Measurements from ENCODE around the gene SF3B3.

SF3B3 gene

DNA sequence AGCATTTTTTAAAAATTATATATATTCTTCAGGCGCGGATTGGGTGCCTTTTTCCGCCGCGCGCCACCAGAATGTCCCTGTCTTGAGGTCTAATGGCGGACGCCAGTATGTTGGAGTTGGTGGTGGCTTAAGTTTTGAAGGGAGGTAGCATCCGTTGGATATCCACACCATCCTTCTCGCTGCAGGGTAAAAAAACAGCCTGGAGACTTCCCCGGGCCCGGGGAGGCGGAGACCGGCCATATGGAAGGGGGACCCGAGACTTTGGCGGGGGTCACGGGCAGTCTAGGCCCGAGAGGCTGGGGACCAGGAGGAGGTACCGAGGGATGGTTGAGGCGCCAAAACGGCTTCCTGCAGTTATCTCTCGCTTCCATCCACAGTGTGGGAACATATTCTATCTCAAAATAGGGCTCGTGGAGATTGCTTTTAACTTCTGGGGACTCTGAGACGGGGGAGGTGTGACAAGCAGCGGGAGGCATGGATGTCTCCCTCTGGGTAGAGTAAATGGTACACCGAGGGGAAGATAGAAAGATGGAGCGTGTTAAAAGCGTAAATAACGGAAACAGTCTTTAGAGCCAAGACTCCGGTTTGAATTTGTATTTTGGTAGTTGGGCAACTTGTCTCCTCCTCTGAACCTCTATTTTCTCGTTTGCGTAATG is at the start of gene SF3B3:
TSS of gene SF3B3 (plus strand) at position 74 of the 656 bp plus-strand sequence. CDS start 2,841 bp downstream, outside the sequence.
- CTCF ChIA-PET: interaction anchor here (1.1 kb wide), 1 partner anchor 15 kb away, joined by 5 read pairs; no protein-coding TSS in a partner anchor
- peaks cover 61% of the 10 kb centered on the region for H3K4me1 Mint-ChIP-seq
- H3K27ac Mint-ChIP-seq: peak within 1 kb of the TSS; percentile 99
- H3K9me3 Mint-ChIP-seq: no peaks in the 10 kb centered on the region
- peaks cover 60% of the 10 kb centered on the region for H3K36me3 Mint-ChIP-seq
- H3K4me3 Mint-ChIP-seq: peak within 1 kb of the TSS; percentile 99
- no peaks in the 10 kb centered on the region for H3K27me3 Mint-ChIP-seq
- peak; percentile 80 for DNase-seq

DNA sequence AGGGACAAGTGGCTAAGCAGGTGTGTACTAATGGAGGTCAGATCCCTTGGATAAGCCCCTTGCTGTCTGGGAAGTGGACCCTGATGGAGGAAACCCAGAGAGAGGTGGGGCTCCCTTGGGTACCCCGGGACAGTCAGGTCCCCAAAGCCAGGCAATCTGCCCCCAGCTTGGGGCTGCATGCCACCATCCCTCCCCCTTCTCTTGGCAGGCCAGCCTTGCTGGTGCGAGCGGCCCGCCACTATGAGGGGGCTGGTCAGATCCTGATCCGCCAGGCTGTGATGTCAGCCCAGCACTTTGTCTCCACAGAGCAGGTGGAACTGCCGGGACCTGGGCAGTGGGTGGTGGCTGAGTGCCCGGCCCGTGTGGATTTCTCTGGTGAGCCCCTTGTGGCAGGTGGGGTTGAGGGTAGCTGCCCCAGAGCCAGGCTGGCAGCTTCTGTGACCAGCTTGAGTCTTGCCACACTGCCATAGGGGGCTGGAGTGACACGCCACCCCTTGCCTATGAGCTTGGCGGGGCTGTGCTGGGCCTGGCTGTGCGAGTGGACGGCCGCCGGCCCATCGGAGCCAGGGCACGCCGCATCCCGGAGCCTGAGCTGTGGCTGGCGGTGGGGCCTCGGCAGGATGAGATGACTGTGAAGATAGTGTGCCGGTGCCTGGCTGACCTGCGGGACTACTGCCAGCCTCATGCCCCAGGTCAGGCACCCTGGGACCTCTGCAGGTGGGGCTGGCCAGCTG is 49.1 kb upstream of the SF3B3 start:
- peaks cover 16% of the 10 kb centered on the region for H3K4me1 Mint-ChIP-seq
- CTCF ChIA-PET: interaction anchor here (0.7 to 1.5 kb wide), 3 partner anchors 15 to 104 kb away, joined by 3 read pairs; no protein-coding TSS in a partner anchor
- no peaks in the 10 kb centered on the region for H3K27me3 Mint-ChIP-seq
- no peaks in the 10 kb centered on the region for H3K9me3 Mint-ChIP-seq
- no peak overlapping the region for H3K4me3 Mint-ChIP-seq
- DNase-seq: no peak
- H3K36me3 Mint-ChIP-seq: peaks cover 13% of the 10 kb centered on the region
- H3K27ac Mint-ChIP-seq: no peak overlapping the region

- Mint-ChIP-seq H3K4me3 (no peak overlapping the region), H3K4me1 (peaks cover 16% of the 10 kb centered on the region), H3K9me3 (no peaks in the 10 kb centered on the region), H3K27me3 (no peaks in the 10 kb centered on the region), H3K27ac (no peak overlapping the region), H3K36me3 (peaks cover 14% of the 10 kb centered on the region)
- CTCF ChIA-PET: interaction anchor here (1.3 kb wide), 1 partner anchor 81 kb away, joined by 4 read pairs; no protein-coding TSS in a partner anchor
- DNase-seq: no peak
Observed at GRCh38 chr16:70475054-70475871, 48.4 kb upstream of the SF3B3 start.

DNA sequence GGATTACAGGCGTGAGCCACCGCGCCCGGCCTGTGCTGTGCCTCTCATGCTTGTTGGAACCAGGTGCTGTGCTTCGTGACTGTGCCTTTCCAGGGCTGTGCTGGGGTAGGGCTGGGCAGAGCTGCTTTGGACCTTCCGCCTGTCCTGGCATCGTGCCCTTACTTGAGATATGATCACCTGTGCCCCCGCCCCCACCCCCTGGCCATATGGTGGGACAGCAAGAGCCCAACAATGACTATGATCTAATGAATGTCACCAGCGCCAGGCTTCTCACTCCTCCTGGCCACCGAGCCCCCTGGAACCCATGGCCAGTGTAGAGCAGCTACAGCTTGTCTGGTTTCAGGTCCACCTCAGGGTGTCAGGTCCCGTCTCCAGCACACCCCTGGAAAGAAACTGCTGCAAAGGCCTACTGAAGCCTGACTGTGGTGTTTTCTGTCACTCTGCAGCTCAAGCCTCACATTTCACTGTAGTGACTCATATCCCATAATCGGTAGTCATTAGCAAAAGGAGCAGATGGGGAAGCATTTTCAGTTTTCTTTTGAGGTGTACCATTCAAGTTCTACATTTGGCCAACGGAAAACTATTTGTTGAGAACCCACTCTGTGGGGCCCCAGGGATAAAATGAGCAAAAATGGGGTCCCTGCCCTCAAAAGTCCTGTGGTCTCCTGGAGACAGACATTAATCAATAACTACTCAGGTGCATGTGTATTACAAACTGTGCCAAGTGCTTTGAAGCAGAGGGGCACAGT is 47.2 kb upstream of the SF3B3 start:
- H3K4me1 Mint-ChIP-seq: peaks cover 16% of the 10 kb centered on the region
- H3K27ac Mint-ChIP-seq: peak overlapping the region; percentile 69
- H3K9me3 Mint-ChIP-seq: no peaks in the 10 kb centered on the region
- no peaks in the 10 kb centered on the region for H3K27me3 Mint-ChIP-seq
- peak; percentile 29 for DNase-seq
- CTCF ChIA-PET: interaction anchor here (0.8 to 1.6 kb wide), 4 partner anchors 21 to 95 kb away, joined by 3 to 6 read pairs (median 4); no protein-coding TSS in a partner anchor
- H3K36me3 Mint-ChIP-seq: peaks cover 20% of the 10 kb centered on the region
- H3K4me3 Mint-ChIP-seq: no peak overlapping the region

- no peak overlapping the region for H3K4me3 Mint-ChIP-seq
- no peaks in the 10 kb centered on the region for H3K27me3 Mint-ChIP-seq
- DNase-seq: no peak
- peaks cover 20% of the 10 kb centered on the region for H3K36me3 Mint-ChIP-seq
- H3K9me3 Mint-ChIP-seq: no peaks in the 10 kb centered on the region
- H3K27ac Mint-ChIP-seq: peak overlapping the region; percentile 24
- H3K4me1 Mint-ChIP-seq: peaks cover 16% of the 10 kb centered on the region
- CTCF ChIA-PET: interaction anchor here (0.9 to 1.7 kb wide), 3 partner anchors 19 to 91 kb away, joined by 3 to 5 read pairs (median 3); no protein-coding TSS in a partner anchor
Observed at GRCh38 chr16:70478169-70478568, 45.4 kb upstream of the SF3B3 start.

DNA sequence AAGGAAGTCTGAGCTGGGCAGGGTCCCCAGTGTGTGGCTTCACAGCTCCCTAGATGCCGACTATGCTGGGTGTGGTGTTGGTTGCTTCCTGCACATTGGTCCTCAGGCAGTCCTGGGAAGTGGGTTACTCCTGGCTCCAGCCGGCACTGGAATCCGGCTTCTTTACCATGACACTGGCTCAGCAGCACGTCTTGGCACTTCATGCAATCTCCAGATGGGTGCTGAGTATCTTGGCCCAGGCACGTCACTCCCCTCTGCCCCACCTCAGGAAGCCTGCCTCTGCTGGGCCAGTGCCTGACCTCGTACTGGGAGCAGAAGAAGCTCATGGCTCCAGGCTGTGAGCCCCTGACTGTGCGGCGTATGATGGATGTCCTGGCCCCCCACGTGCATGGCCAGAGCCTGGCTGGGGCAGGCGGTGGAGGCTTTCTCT is 44.7 kb upstream of the SF3B3 start:
- H3K9me3 Mint-ChIP-seq: no peaks in the 10 kb centered on the region
- H3K36me3 Mint-ChIP-seq: peaks cover 23% of the 10 kb centered on the region
- H3K27ac Mint-ChIP-seq: peak overlapping the region; percentile 45
- CTCF ChIA-PET: interaction anchor here (1.7 kb wide), 1 partner anchor 82 kb away, joined by 5 read pairs; no protein-coding TSS in a partner anchor
- peaks cover 16% of the 10 kb centered on the region for H3K4me1 Mint-ChIP-seq
- H3K4me3 Mint-ChIP-seq: no peak overlapping the region
- no peak for DNase-seq
- H3K27me3 Mint-ChIP-seq: no peaks in the 10 kb centered on the region

DNA sequence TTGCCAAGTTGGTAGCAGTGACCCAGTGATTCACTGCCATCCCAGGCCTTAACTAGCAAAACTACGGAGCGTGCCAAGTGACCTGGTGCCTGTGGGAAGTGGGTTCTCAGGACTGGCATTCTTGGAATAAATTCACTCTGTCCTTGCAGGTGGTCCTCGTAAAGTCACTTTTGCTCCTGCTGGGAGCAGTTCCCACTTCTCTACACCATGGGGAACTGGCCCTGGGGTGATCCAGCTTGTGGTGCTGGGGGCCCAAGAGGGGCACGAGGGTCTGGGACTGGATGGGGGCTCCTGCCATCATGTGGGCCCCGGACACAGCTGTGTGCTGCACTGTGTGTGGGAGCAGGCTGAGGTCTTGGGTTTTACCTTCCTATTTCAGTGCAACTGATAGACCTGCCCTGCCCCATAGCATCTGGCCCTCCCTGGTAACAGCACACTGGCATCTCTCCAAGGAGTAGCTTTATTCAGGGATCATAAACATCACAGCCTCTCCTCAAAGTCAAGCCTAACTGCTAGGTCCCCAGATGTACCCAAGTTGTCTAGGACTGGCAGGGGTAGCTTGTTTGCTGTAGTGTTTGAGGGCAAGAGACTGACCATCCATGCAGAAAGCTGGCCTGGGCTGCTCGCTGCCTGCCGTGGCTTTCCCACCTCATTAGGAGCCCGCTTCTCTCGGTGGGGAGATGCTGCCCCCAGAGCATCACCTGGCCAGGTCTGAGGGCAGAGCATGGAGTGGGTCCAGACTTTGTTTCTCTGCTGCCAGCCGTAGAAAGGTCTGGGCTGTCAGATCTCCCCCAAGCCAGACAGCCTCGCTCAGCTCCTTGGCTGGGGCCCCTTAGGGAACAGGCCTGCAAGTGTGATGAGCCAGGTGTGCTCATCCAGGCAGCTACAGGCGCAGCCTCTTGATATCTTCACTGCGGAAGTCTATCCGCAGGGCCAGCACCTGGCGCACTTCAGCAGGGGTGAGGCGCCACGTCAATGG is 43.2 kb upstream of the SF3B3 start:
- Mint-ChIP-seq H3K27me3 (no peaks in the 10 kb centered on the region), H3K36me3 (peaks cover 27% of the 10 kb centered on the region), H3K4me1 (peaks cover 16% of the 10 kb centered on the region), H3K4me3 (no peak overlapping the region), H3K9me3 (no peaks in the 10 kb centered on the region), H3K27ac (no peak overlapping the region)
- DNase-seq: no peak
- CTCF ChIA-PET: no interaction called here

- no peak for DNase-seq
- Mint-ChIP-seq H3K27me3 (no peaks in the 10 kb centered on the region), H3K4me1 (peaks cover 9% of the 10 kb centered on the region), H3K9me3 (no peaks in the 10 kb centered on the region), H3K36me3 (peaks cover 31% of the 10 kb centered on the region), H3K27ac (no peak overlapping the region), H3K4me3 (no peak overlapping the region)
- CTCF ChIA-PET: no interaction called here
Observed at GRCh38 chr16:70481929-70482536, 41.6 kb upstream of the SF3B3 start.

GRCh38 chr16:70482624-70483023 is 41.0 kb upstream of the SF3B3 start:
- CTCF ChIA-PET: no interaction called here
- Mint-ChIP-seq H3K27me3 (no peaks in the 10 kb centered on the region), H3K36me3 (peaks cover 28% of the 10 kb centered on the region)

DNA sequence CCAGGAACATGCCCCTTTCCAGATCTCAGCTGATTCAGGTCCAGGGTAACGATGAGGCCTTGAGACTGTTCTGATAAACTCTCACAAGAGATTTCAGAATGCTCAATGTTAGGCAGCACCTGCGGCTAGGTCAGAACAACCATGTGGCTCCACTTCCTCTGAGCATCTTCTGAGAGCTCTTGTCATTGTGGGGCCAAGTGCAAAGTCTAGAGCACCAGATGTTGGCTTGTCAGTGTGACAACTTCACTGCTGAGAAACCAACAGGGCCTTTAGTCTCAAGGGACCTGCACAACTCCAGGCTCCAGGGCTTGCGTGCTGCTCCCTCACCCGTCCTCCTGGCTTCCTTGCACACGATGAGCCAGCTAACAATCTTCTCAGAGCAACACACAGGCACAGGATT is 40.2 kb upstream of the SF3B3 start:
- Mint-ChIP-seq H3K27ac (no peak overlapping the region), H3K4me1 (peaks cover 3% of the 10 kb centered on the region), H3K9me3 (no peaks in the 10 kb centered on the region), H3K36me3 (peaks cover 25% of the 10 kb centered on the region), H3K27me3 (no peaks in the 10 kb centered on the region), H3K4me3 (no peak overlapping the region)
- CTCF ChIA-PET: interaction anchor here (0.6 to 0.8 kb wide), 2 partner anchors 14 to 110 kb away, joined by 3 read pairs; no protein-coding TSS in a partner anchor
- DNase-seq: no peak

More at GRCh38 chr16:70482624-70483023, 41.0 kb upstream of the SF3B3 start:
- H3K4me3 Mint-ChIP-seq: no peak overlapping the region
- H3K9me3 Mint-ChIP-seq: no peaks in the 10 kb centered on the region
- no peak overlapping the region for H3K27ac Mint-ChIP-seq
- DNase-seq: no peak
- H3K4me1 Mint-ChIP-seq: peaks cover 7% of the 10 kb centered on the region

DNA sequence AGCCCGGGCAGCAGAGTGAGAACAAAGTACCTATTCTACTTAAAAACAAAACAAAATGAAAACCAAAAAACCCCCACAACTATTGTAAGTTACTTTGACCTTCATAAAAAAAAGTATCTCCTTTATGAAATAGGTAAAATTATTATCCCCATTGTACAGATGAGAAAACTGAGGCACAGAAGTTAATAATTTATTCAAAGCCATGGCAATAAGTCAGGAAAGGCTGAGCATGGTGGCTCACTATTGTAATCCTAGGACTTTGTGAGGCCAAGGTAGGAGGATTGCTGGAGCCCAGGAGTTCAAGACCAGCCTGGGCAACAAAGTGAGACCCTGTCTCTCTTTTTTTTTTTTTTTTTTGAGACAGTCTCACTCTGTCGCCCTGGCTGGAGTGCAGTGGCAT is 38.7 kb upstream of the SF3B3 start:
- Mint-ChIP-seq H3K27ac (no peak overlapping the region), H3K4me1 (no peaks in the 10 kb centered on the region), H3K4me3 (no peak overlapping the region), H3K27me3 (no peaks in the 10 kb centered on the region), H3K9me3 (no peaks in the 10 kb centered on the region), H3K36me3 (peaks cover 20% of the 10 kb centered on the region)
- DNase-seq: no peak
- CTCF ChIA-PET: interaction anchor here (0.6 to 0.7 kb wide), 2 partner anchors 12 to 832 kb away, joined by 3 read pairs; no protein-coding TSS in a partner anchor

- Mint-ChIP-seq H3K36me3 (peaks cover 34% of the 10 kb centered on the region), H3K4me1 (peaks cover 14% of the 10 kb centered on the region), H3K4me3 (no peak overlapping the region), H3K27me3 (no peaks in the 10 kb centered on the region), H3K9me3 (no peaks in the 10 kb centered on the region), H3K27ac (no peak overlapping the region)
- no peak for DNase-seq
- CTCF ChIA-PET: interaction anchor here (0.7 kb wide), 1 partner anchor 19 kb away, joined by 3 read pairs; no protein-coding TSS in a partner anchor
Observed at GRCh38 chr16:70490261-70490660, 33.4 kb upstream of the SF3B3 start.
